Fibroblast of skin of right quadriceps (primary cell): Measurements from ENCODE around the gene SYTL2.

Experiments used
- DNase-seq: peaks from one replicate; pipeline ENCODE4 v3.0.0-alpha.2; 2013

SYTL2 gene

DNA sequence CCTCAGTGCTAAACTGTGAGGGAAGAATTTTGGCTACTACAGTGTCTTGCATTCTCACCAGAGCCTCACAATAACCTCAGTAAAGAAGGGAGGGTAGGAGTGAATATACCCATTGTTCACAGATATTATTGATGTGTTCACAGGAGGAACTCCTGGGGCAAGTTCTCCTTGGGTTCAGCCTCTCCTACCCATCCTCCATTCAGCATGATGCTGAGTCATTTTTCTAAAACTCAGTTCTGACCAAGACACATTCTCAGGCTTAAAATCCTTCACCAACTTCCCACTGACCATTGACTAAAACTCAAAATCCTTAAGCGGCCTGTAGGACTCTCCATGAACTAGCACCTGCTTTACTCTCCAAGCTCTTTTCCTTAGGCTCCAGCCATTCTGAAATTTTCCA, 48.7 kb downstream of the SYTL2 start:
- no peak for DNase-seq

- DNase-seq = peak; percentile 92
These were observed 51.0 kb downstream of the SYTL2 start for GRCh38 chr11:85759915-85760314.

DNA sequence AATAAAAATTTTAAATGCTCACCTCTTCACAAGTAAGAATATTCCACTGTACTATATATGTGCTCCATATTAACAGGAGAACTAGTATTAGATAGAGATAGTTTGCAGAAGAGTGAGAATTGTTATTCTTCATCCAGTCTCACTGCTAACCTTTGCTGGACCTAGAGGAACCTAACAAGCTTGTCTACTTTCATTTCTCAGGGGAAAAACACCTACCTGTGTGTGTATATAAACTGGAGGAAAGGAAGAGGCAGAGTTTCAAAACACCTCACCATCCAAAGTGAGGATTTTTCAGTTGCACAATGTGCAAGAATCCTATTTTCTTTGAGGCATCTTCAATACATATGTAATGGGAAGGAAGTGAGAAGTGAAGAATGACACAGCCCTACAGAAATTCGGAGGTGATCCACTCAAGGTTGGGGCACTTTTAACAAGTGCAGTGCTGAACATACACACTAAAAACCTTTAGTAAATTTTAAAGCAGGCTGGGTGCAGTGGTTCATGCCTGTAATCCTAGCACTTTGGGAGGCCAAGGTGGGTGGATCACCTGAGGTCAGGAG, 52.4 kb downstream of the SYTL2 start:
- DNase-seq = no peak

DNA sequence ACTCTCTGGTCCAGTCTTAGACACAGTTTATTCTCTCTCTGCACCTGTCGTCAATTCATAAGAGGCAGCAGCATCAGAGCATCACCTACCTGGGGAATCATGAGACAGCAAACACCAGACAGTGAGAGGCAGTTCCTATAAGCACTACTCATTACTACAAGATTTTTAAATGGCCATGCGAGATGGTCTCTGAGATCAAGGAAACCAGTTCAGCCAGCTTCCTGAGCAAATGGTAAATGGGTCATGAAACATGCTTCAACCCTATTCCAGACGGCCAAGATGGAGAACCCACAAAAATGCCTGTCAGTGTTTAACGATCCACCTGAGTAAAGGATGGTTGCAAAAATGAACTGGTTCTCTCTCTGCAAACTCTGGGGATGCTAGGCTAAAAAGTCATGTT, 52.9 kb downstream of the SYTL2 start:
- DNase-seq = no peak

DNA sequence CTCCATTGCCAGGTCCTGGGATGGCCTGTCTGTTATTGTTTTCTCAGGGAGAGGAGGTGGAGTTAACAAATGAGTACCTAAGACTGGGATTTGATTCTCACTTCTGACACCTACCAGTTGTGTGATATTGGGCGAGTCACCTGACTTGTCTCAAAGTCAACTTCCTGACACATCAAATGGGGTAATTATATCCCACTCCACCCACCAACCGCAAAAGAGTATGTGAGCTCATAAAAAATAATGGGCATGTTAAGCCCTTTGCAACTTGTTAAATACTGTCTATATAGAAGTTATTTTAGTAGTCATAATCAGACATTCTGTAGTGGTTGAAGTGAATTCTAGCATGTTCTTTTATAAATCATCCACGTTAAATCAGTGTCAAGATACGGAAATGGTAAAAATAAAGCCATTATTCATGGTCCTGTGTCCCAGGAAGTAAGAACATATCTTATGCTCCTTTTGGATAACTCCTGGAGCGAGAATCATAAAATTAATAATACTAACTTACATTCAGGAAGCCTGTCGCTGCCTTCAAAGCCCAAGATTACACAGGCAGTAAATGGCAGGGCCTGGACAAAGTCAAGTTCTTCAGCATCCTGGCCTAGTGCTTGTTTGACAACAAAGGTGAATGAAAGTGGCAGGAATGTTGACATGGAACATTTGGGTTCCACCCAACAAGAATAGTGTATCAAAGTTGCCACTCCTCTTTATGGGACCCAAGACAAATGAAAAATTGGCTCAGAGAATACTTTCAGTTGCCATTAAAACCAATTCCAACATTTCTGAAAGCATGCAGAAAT, 54.3 kb downstream of the SYTL2 start:
- no peak for DNase-seq

DNA sequence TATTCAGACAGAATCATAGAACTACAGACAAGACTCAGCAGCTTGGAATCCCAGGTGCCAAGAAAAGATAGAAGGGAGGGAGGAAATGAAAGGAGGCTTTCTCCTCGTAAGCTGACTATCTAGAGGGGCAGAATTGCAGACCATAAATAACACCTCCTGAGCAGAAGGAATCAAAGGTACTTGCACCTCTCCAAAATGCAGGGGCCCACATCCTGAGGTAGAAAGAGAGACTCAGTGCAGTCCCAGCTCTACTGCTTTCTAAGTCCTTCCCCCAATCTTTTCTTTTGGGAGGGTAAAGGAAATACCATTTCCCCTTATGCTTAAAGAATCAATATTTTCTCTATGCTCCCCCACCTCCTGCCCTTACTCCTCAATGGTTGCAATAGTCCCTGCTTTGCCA, 55.2 kb downstream of the SYTL2 start:
- no peak for DNase-seq

DNA sequence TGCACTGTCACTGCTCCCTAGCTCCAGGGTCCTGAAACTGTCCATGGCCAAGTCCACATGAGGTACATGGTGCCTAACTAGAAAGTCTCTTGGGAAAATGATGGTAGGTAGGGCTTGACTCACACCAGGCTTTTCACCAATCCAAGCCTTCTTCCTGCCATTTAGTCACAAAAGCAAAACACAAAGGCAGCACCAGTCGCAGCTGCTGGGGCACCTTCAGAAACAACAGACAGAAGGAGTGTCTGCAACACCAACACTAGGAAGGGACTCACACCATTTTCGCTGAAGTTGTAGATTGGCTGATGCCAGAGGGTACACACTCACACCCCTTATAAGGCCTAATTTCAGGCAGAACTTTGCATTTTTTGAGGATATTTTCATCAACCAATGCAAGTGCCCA, 55.7 kb downstream of the SYTL2 start:
- DNase-seq = no peak

DNA sequence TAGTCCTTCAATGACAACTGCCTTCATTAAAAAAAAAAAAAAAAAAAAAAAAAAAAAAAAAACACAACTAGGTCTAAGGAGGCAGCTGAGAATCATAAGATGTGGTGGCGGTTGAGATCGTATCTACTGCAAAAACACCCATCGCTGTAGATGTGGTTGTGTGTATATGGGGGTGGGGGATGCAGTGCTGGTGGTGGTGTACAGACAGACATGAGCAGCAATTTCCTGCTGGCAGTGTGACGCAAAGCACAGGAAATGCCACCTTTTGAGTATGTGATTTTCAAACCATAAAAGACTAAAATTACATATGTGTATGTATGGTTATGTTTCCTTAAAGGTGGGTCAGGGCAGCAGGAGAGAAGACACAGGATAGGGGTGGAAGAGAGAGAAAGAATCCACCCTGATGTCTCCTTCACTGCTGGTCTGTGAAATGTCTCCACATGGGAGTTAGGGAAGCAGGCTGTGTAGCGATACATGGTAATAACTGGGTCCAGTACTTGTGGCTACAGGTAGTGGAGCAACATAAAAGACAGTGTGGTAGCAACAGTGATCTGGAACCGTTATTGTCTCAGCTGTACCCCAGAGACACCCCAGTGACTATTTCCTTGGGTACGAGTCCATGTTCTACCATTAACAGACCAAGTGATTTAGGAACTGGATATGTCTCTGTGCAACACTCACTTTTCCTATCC, 57.9 kb downstream of the SYTL2 start:
- peak; percentile 50 for DNase-seq

- DNase-seq = no peak
These were observed 58.6 kb downstream of the SYTL2 start for GRCh38 chr11:85752201-85752889.

DNA sequence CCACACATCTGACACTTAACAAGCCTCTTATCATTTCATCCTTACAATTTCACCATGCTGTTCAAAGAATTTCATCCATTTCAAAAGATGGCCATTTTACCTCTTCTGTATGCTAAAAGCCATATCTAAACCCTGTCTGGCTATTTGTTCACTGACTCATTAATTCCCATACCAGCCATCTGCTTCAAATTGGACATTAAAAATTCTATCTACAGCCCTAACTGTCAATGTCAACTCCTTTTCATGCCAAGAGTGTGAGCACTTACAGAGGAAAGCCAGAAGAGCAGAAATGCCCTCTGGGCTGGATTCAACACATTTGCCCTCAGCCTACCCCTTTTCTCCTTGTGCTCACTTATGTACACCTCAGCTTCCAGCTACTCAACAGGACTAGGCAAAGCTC, 59.2 kb downstream of the SYTL2 start:
- DNase-seq = peak; percentile 52

- no peak for DNase-seq
These were observed 60.3 kb downstream of the SYTL2 start for GRCh38 chr11:85750646-85751045.

- DNase-seq = no peak
These were observed 61.1 kb downstream of the SYTL2 start for GRCh38 chr11:85749884-85750283.

DNA sequence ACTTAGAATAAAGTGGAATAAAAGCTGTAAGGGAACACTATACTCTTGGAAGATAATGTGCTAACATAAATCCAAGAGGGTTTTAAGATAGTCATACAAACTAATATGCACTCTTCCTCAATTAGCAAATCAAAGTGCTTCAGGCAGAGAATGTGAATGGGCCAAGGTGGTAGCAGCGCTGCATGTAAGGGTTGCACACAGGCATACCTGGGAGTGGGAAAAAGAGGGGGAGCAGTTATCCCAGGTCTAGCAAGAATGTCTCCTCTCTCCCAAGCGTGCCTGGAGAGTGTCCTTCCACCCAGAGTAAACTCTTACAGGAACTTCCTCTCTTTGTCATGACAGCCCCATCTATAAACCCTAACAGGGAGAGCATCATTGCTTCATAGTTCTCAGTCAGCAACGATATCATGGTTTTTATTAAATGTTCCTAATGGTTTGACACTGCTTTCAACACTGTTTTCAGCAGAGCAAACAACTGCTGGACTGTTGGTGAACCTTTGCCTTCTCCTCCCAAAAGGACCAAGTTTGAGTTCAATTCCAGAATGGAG, 61.6 kb downstream of the SYTL2 start:
- DNase-seq = no peak

DNA sequence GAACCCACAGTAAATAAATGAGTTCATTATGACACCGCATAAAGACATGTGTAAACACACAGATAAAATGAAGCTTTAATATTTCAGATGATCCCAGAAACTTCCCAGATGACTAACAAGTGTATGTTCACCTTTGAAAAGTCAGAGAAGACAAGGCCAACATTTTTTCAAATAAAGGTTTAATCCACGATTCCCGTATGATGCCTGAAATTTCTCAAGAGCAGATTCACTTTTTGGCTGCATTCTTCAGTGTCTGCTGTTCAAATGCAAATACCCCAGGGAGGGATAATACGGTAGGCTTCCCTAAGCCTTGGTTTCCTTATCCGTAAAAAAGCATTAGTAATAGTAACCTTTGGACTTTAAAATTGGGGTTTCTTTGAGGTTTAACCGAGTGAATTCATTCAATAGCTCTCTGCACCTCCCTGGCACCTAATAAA, 62.5 kb downstream of the SYTL2 start:
- DNase-seq = peak; percentile 76

DNA sequence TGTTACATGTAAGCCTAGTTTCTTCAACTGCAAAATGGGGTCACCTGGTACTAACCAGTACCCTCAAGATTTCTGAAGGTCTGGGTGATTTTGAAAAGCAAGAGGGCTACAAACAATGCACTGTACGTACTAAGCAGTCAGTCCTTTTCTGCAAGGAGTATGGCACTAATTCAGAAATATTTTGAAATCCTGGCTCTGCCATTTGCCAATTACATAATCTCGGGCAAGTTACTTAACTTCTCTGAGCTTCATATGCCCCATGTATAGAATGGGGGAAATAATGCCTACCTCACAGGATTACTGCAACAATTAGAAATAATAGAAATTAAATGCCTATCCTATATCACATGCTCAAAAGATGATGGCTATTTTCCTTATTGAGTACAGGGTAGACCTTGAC, 64.3 kb downstream of the SYTL2 start:
- DNase-seq = no peak

DNA sequence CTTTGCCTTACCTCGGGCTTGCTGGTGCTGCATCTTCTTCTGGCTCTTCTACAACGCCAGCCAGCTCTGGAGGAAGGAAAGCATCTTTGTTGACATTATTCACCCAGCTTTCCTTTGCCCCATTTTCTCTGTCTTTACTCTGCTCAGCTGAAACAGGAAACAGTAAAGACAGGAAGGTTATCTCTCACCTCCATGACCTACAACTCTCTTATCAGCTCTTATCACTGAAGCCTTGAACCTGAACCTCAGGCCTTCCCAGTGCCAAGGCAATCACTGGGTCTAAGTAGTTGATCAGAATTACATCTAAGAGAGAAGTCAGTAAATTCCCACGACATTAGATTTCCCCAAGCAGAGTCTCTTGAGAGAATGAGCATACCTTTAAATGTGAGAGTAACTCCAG, 65.3 kb downstream of the SYTL2 start:
- no peak for DNase-seq

DNA sequence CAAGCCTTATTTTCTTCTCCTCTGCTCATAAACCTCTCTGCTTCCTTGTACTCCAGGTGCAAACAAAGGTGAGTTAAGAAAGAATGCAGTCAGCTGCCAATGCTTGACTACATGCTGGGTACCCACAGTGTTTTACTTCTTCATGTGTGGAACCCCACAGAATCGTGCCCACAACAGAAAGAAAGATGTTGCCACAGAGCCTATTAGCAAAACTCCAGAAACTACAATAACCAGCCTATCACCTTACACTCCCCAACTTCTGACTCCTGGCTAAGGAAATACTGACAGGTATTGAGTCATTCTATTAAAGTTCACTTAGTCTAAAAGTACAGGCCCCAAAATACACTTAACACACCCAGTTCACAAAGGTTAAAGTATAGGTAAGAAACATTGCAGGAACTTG, 68.1 kb downstream of the SYTL2 start:
- no peak for DNase-seq

DNA sequence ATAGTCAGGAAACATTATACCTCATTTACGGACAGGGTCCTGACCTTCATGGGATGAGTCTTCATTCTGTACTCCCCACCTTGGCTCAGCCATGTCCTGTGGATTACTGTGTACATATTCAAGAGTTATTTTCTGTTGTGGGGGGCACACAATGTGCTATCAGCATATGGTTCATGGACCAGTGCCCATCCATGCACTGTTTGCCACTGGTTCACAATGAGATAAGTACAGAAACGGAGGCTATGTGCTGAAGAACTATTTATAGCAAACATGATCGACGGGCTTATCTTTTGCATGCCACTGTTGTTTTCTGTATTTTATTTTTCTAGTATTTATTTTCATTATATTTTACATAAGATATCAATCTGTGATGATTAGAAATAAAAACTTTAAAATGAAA, 68.6 kb downstream of the SYTL2 start:
- no peak for DNase-seq

GRCh38 chr11:85740481-85741400, 70.2 kb downstream of the SYTL2 start:
- no peak for DNase-seq

- no peak for DNase-seq
These were observed 73.2 kb downstream of the SYTL2 start for GRCh38 chr11:85737738-85738137.

- DNase-seq = no peak
These were observed 75.0 kb downstream of the SYTL2 start for GRCh38 chr11:85735876-85736460.

DNA sequence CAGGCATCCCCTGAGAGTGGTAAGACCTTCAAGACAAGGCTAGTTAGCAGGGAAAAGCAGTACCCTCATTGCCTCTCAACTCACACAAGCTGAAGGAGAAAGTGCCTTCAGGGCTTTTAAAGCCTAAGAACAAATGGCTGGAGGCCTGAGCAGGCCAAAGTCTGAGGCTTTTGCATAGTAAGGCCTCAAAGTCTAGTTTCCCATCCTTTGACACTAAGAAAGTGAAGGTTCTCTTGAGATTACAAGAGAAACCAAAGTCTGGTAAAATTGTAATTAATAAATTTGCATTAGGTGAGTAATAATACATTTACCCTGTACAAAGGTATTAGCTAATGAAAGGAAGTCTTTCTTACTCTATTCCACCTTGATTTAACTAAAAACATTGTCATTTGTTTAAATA, 78.0 kb downstream of the SYTL2 start:
- no peak for DNase-seq
